Measurements from ENCODE around the gene NUDT3. TPM values are rescaled to one million over a fixed set of nuclear protein-coding genes. Genes with fewer than 3 reads are reported as not detected.

The NUDT3 gene
- total and polyA plus RNA-seq, 9 of the 15 experiments (the other 6 are each of a cell fraction or from before 2014, with no cell fraction given) = 5.4 to 81.2 (median 56.4) TPM

- TF ChIP-seq CREB5 (CRISPR knock-in tag; IDR thresholded peaks at IDR 0.05) = no peak
- TF ChIP-seq REST (IDR thresholded peaks at IDR 0.05; ENCODE audit: borderline replicate concordance) = peak; percentile 48; the same call in 1 of the 2 replicates
- TF ChIP-seq REST (CRISPR knock-in tag; IDR thresholded peaks at IDR 0.05; ENCODE audit: low read depth) = no peak; the same call in 1 of the 2 replicates
- TF ChIP-seq GTF2B (IDR thresholded peaks at IDR 0.05; ENCODE audit: extremely low read depth, insufficient read length) = no peak
- TF ChIP-seq BMI1 (IDR thresholded peaks at IDR 0.05; ENCODE audit: low read length) = no peak
- peak; percentile 93 for TF ChIP-seq PRPF4 (IDR thresholded peaks at IDR 0.05; ENCODE audit: insufficient read depth, low read depth, low read length, poor library complexity, severe bottlenecking)
- TF ChIP-seq DNMT1 (IDR thresholded peaks at IDR 0.05) = no peak
- TF ChIP-seq KHSRP (IDR thresholded peaks at IDR 0.05) = no peak
Measured at GRCh38 chr6:34237722-34238584, 154.5 kb downstream of the NUDT3 start (continued).
